HPDE6-E6E7 (cell line): ENCODE data around the gene RPS6KA3.
"Not testable (repeated sequence)": the region's sequence is repeated elsewhere in the genome, so short reads cannot be mapped to it uniquely, and the experiment has no call there.

Experiments
- DNase-seq: peaks from one replicate; pipeline ENCODE4 v3.0.0; 2011; ENCODE audit warnings: missing footprints; ENCODE audit errors: extremely low spot score

The RPS6KA3 gene

DNA sequence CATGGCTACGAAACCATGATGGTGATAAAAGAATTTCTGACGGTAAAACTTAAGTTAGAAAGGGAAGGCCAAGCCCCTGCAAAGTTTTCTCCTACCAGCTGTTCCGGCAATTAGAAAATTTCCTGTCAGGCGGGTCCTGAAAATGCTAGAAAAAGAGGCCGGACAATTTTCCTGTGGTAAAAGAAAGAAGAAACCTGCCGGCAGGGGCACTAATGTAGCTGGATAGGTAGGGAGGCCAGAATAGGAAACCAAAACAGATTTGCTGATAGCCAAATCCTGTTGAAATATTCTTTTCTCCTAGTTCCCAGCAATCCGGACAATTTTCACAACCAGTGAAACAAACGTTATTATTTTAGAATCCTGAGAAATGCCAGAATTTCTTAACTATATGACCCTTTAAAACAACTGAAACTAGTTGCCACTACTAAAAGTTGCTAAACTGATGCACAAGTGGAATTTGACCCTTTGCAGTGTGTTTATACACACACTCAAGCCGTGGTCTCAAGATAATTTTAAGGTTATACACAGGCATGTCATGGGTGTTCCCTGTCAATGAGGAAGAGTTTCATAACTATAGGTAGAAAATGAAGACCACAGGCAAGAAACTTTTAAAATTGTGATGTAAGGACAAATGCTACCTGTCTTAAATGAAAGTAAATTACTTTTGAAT, 47.7 kb downstream of the RPS6KA3 start:
- DNase-seq: no peak

DNA sequence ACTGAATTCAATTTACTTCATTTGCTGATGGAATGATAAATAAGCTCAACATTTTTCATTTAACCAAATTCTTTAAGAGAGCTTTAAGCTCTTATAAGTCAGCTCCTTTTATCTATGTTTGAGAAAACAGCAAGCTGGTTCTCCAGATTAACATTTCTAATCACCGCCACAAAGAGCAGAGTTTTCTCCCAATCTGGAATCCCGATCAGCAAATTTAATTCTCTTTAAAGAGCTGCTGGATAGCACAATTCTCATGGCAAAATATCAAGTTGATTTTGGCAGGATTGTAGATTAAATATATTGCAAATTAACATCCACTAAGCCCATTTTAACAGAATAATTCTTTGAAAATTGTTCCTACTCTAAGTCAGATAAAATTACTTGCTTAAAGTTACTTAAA, 48.8 kb downstream of the RPS6KA3 start:
- no peak for DNase-seq

DNA sequence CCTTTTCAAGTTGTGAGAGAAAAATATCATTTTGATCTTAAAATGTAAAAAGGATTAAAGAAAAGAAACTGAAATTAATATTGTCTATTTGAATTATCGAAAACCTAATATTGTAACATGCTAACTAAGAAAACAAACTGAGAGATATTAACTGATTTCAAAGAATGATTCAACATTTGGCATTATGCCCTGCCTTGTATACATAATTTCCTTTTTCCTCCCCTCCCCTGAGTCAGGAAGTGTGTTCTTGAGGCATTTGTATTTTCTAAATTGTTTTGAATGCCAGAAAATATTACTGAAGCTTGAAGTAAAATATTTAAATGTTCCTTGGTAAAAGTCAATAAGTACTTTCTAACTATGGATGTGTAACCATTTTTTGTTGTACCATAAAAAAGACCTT, 49.4 kb downstream of the RPS6KA3 start:
- peak; percentile 19 for DNase-seq

DNA sequence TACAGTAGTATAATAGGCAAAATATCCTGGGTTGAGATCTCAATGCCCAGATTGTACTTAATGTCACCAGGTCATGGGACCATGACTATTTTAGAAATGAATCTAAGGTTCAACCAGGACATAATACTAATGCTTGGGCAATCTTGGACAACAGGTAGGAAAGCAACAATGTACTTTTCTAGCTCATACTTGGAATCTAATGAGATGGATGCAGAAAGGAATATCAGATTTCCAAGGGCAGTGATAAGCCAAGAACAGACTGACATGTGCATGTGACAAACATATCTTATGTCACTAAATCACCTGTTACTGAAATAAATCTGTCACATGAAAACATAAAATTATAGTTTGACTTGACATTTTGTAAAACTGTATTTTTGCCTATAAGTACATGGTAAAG, 51.1 kb downstream of the RPS6KA3 start:
- DNase-seq: no peak

DNA sequence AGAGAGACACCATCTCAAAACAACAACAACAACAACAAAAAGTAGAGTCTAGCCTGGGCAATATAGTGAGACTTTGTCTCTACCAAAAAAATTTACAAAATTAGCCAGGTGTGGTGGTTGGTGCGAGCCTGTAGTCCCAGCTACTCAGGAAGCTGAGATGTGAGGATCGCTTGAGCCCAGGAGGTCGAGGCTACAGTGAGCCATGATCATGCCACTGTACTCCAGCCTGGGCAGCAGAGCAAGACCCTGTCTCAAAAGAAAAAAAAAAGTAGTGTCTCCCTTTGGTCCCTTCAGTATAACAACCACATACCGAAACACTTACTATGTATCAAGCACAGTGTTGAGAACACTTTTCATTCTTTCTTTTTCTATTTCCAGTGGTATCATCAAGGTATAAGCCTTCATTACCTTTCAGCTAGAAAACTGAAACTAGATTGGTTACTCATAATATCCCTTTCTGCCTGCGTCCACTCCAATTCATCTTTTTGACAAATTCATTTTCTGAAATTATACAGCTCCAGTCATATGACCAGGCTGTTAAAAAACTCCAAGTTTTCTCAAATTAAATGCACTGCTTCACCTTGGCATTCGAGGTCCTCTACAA, 54.1 kb downstream of the RPS6KA3 start:
- no peak for DNase-seq

DNA sequence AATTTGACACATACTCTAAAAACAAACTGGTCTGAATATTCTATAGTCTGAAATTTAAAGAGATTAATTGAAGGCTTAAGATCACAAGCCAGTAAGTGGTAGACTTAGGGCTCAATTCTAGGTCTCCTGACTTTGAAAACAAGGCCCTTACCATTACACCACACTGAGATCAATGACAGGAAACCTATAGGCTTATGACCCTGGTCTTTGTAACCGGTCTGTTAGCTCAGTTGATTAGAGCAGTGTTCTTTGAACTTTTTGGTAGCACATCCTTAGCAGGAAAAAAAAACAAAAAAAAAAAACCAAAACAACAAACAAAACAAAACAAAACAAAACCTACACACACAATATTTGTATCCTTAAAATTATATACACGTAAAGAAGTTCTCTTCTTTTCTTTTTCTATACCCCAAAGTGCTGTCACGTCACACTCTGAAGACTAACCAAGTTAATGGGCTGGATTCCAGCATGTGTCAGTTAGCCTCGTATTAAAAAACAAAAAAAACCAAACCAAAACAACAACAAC, 55.4 kb downstream of the RPS6KA3 start:
- DNase-seq: no peak

DNA sequence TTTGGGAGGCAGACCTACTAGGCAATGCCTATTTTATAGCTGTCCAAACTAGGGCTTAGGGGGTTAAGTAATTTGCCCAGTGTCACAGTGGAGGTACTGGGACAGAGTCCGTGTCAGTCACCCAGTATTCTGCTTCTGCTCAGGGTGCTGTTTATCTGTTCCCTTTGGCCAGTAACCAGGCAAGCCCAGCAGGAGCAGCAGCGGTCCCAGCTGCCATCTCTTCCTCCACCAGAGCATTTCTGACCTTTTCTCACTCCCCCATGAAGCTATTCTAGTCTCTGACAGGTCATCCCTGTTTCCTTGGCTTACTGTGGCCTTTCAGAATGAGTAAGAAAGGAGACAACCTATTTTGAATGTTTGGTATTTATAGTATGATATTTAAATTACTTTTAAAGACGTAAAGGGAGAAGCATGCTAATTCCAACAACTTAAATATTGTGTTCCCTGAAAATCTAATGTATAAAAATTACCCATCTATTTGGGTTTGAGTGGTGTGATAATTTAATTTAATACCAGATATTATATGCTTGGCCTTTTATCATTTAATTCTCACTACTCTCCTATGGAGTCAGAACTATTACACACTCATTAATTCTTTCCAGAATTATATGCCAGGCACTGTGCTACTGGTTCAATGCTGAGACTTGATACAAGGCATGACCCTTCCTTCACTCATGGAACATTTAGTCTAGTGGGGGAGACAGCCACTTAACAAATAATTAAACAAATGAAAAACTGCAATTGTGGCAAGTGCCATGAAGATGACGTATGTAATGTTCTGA, 60.6 kb downstream of the RPS6KA3 start:
- DNase-seq: no peak

DNA sequence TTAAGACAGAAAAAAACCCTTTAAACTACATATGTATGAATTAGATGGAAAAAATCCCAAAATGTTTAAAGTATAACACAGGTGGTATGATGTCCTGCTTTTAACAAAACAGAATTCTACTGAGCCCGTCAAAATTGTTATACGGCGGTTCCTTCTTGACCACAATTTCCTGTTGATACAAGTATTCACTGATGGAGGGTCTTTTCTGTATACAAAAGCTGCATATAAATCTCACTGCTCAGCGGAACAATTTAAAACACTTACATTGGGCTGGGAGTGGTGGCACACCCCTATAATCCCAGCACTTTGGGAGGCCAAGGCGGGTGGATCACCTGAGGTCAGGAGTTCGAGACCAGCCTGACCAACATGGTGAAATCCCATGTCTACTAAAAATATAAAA, 62.4 kb downstream of the RPS6KA3 start:
- DNase-seq: no peak

DNA sequence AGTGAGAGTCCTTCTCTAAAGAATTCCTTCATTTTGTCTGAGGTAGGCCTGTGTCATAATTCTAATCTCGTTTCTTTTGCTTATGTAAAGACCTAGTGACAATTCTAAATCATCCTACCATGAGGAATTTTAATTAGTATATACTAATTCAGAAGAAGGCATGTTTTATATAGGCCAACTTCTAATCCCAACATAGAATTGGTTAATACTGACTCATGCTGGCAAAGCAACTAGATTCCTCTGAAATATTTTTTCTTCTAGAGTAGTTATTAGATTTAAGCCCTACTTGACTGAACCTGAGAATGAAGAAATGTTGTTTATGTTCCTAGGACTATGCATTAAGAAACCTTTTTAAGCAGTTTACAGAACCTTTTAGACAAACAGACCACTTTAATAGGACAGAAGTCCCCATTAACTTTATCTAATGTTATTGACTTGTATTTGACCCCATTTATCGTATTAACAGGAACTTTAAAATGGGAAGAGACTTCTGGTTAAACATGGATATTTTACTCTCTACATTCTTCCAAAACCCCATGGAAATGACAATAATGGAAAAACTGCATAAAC, 69.0 kb downstream of the RPS6KA3 start:
- DNase-seq: no peak

DNA sequence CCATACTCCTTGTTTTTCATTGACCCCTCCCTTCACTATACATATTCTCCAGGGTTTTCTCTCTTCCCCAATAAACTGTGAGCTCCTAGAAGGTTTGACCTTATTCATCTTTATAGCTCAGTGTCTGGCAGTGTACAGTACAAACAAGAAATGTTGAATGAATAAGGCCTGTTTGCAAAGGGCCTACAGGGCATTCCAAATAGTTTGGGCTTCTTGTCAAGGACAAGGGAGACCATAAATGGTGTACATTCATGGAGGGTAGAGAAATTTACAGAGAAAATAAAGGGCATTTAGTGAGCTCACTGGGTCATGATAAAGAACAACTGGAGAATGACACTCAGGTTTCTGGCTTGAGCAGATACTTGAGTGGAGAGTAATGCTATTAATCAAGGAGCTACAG, 77.5 kb downstream of the RPS6KA3 start:
- DNase-seq: no peak

DNA sequence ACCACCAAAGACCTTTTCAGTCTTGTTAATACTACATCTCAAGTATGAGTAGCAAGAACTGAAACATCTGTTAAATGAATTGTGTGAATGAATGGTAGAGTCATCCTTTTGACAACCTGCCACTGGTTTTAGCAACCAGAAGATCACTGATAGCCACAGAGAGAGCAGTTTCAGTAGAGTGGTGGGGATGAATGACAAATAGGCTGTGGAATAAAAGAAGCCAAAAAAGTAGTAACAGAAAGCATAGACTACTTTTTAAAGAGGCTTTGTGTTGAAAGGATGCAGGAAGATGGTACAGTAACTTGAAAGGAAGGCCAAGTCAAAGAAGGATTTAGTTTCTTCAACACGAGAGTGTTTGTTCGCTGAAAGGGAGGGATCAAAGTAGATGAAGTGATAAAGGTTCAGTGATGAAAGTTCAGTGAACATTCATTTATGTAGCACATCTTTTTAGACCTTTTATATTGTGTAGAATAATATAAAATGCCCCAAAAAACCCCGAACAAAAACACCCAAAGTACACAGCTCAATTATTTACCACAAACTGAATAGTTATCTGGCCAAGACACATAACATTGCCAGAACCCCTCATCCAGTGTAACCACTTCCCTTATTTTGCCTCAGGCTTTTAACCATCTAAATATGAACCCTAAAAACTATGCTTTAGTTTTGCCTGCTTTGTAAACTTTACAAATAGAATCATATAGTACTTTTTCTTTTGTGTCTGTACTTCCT, 84.9 kb downstream of the RPS6KA3 start:
- no peak for DNase-seq

DNA sequence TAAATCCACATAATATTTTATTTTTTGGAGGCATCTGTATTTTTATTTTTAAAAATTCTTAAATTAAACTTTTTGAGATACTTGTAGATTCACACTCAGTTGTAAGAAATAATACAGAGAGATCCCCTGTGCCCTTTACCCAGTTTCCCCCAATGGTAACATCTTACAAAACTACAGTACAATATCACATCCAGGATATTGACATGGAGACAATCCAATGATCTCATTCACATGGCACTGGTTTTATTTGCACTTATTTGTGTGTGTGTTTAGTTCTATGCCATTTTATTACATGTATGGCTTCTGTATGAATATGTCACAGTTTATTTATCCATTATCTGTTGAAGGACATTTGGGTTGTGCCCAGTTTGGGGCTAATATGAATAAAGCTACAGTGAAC, 89.6 kb downstream of the RPS6KA3 start:
- no peak for DNase-seq

DNA sequence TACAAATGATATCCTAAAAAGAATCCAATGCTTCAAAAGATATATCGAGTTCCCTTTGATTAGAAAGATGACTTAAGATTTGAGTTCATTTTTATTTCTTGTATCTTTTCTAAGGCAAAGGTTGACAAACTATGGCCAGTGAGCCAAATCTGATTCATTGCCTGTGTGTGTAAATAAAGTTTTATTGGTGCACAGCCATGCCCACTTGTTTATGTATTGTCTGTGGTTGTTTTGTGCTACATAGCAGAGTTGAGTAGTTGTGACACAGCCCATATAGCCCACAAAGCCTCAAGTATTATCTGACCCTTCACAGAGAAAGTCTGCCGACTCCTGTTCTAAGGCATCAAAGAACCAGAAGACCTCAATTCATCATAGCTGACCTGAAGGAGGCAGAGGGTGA, 92.9 kb downstream of the RPS6KA3 start:
- no peak for DNase-seq

DNA sequence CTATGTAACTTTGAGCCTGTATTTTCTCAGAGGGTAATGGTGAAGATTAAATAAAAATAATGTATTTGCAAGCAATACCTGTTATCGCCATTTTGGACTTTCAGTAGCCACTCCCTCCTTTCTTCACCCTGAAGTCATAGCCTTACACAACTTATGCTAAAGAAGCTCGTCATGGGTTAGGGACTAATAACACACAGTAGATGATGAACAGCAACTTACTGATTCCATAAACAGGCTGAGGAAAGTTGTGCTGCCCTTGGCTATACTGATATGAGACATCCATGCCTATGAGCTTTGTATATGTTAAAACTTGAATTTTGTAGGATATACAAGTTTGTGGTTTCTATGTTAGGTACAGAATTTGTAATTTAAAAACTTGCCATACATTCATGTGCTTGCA, 93.4 kb downstream of the RPS6KA3 start:
- no peak for DNase-seq

DNA sequence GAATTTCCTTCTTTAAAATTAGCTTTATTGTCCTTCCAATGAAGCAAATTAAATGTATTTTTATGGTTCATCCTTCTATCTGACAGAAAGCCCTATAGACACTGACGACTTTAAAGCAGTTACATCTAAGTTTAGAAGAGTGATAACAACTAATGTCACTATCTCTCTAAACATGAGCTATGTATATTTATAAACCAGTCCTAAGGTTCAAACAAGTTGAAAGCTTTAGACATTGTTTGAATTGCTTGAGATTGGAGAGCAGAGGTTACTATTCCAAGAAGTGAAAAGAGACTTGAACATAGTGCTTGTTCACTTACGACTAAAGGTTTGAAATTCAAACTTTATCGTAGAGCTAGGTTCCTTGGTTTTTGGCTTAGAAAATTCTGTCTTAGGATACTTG, 94.8 kb downstream of the RPS6KA3 start:
- no peak for DNase-seq

DNA sequence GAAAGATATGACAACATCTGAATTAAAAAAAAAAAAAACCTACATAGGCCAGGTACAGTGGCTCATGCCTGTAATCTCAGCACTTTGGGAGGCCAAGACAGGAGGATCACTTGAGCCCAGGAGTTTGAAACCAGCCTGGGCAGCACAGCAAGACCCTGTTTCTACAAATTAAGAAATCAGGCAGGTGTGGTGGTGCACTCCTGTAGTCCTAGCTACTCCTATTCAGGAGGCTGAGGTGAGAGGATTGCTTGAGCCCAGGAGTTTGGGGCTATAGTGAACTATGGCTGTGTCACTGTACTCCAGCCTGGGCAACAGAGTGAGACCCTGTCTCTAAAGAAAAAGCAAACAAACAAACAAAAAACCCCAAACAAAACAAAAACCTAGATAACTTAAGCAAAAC, 104.2 kb downstream of the RPS6KA3 start:
- DNase-seq: not testable (repeated sequence)

DNA sequence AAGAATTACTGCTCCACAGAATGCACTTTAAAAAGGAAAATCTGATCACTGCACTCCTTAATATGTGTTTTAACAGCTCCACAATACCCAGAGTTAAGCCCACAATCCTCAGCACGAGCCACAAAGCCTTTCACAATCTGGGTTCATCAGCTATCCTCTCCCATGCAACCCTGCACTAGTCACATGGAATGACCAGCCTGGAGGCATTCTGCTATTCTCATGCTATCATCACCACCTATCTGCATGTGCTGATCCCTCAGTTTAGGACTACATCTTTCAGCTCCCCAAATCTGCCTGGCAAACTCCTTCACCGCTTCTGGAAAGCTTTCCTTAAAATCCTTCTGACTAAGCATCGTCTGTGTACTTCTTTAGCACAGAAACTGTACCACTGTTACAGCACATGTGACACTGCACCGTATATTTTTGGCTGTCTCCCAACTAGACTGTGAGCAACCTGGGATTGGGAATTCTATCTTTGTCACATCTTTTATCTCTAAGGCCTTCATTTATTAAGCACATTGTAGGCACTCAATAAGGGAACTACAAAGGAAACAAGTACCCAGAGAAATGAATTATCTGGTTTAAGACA, 106.8 kb downstream of the RPS6KA3 start:
- no peak for DNase-seq

DNA sequence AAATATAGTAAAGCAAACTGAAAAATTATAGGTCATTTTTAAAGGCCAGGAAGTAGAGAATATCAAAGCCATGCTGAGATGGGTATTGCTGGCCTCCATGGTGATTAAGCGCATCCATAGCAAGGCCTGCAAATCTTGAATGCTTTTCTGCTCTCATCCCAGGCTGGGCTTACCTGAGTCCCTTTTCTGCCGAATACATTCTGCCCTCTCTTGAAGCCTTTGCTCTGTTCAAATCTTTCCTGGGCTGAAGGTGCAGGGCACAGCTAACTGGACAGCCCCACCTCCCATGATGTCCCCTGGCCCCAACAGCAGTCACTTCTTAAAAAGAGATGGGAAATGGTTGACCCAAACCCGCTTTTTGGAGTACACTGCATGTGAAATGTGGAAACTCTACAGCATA, 115.0 kb downstream of the RPS6KA3 start:
- no peak for DNase-seq

DNA sequence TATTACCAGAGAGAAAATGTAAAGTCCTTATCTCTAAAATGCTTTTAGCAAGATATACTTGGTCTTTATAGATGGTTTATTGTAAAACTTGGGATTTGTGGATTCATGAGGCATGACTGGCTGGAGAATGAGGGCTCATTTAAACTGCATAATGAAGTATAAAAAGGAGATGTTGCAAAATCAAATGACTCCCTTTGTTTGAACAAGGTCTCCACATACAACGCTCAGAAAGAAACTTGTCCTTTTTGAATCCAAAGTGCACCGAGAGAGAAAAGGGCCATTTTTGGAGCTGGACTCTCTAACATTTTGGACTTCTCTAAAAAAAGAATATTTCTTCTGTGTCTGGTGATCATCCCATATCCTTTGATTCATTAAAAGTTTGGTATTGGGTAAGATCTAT, 117.4 kb downstream of the RPS6KA3 start:
- no peak for DNase-seq

DNA sequence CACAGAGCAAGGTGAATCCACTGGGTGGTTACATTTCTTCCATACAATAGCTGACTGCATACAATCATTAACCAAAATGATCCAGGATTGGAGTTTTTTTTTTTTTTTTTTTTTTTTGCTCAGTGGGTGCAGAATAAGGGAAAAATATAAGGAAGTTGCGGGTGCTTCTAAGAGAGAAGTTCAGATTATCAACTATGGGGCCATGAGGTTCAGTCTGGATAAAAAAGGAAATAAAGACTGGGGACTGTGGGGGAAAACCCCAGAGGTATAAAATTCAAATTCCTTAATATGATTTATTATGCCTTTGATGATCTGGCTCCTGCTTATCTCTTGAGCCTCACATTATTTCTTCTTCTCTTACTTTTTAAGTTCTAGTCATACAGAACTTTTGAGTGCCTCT, 119.1 kb downstream of the RPS6KA3 start:
- no peak for DNase-seq

DNA sequence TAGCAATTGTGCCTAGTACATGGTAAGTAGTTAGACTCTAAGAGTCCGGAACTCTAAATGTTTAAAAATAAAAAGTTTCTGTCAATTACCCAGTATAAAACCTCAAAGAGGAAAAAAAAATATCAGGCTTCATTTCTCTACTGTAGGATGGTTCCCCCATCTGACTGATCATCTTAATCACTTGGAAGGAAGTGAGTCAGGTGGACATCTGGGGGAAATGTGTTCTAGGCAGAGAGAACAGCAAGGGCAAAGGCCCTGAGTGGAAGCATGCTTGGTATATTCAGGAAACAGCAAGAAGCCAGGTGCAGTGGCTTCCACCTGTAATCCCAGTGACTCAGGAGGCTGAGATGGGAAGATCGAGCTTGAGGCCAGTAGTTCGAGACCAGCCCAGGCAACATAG, 122.2 kb downstream of the RPS6KA3 start:
- peak; percentile 22 for DNase-seq

DNA sequence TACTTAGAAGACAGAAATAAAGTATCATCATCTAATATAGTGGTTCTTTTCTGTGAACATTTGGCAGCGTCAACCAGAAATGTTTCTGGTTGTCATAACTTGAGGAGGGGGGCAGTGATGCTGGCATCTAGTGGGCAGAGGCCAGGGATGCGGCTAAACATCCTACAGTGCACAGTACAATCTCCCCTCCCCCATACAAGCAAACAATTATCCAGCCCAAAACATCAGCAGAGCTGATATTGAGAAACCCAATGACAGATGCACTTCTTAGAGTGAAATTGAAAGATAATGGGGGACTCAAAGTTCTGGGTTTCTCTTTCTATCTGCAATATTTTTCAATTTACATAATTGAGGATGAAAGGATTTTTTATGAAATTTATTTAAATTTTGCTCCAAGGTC, 123.1 kb downstream of the RPS6KA3 start:
- no peak for DNase-seq
